OCI-LY3 (cell line): ENCODE results near the gene OGG1.

ENCODE experiments used
- EZH2phosphoT487 ChIP-seq: fragments of 200-600 bp; shearing (Covaris generic); IDR thresholded peaks from 2 replicates; pipeline ENCODE4 v1.6.1; 2018; ENCODE audit warnings: antibody characterized with exemption, mixed run types, low read depth
- TF ChIP-seq, protein P1 (sequence below): fragments of 200-600, 300-600 bp; sonication (generic); IDR thresholded peaks from 2 replicates; pipeline ENCODE4 v1.5.1; 2014; ENCODE audit warnings: antibody characterized with exemption, low read length, low read depth

GRCh38 chr3:9791790-9792404 lies 42.1 kb downstream of the OGG1 start:
- TF ChIP-seq, protein P1, sequence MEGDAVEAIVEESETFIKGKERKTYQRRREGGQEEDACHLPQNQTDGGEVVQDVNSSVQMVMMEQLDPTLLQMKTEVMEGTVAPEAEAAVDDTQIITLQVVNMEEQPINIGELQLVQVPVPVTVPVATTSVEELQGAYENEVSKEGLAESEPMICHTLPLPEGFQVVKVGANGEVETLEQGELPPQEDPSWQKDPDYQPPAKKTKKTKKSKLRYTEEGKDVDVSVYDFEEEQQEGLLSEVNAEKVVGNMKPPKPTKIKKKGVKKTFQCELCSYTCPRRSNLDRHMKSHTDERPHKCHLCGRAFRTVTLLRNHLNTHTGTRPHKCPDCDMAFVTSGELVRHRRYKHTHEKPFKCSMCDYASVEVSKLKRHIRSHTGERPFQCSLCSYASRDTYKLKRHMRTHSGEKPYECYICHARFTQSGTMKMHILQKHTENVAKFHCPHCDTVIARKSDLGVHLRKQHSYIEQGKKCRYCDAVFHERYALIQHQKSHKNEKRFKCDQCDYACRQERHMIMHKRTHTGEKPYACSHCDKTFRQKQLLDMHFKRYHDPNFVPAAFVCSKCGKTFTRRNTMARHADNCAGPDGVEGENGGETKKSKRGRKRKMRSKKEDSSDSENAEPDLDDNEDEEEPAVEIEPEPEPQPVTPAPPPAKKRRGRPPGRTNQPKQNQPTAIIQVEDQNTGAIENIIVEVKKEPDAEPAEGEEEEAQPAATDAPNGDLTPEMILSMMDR, result no peak
- TF ChIP-seq EZH2phosphoT487, result no peak
